Glutamatergic neuron (in vitro differentiated cells): ENCODE data around the gene LRRC3. TPM values are rescaled to one million over a fixed set of nuclear protein-coding genes. Genes with fewer than 3 reads are reported as not detected.

Experiments used
- DNase-seq: peaks from one replicate; pipeline ENCODE4 v3.0.0; 2022
- H3K27ac Mint-ChIP-seq: one replicate; pipeline ENCODE4 v1.8.0; 2020; ENCODE audit warnings: mild to moderate bottlenecking, mixed read lengths, inconsistent platforms; ENCODE audit not compliant: unreplicated experiment
- H3K27me3 Mint-ChIP-seq: one replicate; pipeline ENCODE4 v1.8.0; 2020; ENCODE audit warnings: mild to moderate bottlenecking, moderate library complexity, mixed read lengths, inconsistent platforms; ENCODE audit not compliant: unreplicated experiment
- H3K36me3 Mint-ChIP-seq: one replicate; pipeline ENCODE4 v1.8.0; 2020; ENCODE audit warnings: mild to moderate bottlenecking, mixed read lengths, inconsistent platforms; ENCODE audit not compliant: unreplicated experiment
- H3K4me1 Mint-ChIP-seq: one replicate; pipeline ENCODE4 v1.8.0; 2020; ENCODE audit warnings: mild to moderate bottlenecking, low read depth, mixed read lengths, inconsistent platforms; ENCODE audit not compliant: unreplicated experiment
- H3K4me3 Mint-ChIP-seq: one replicate; pipeline ENCODE4 v1.8.0; 2020; ENCODE audit warnings: mild to moderate bottlenecking, mixed read lengths, inconsistent platforms; ENCODE audit not compliant: unreplicated experiment
- H3K9me3 Mint-ChIP-seq: one replicate; pipeline ENCODE4 v1.8.0; 2020; ENCODE audit warnings: mild to moderate bottlenecking, moderate library complexity, mixed read lengths, inconsistent platforms; ENCODE audit not compliant: unreplicated experiment
- total RNA-seq: library from RNA; stranded (reverse); fragmentation: NEBNext Ultra II Directional; extraction: Animal tissue kit (Norgen Biotek cat#: 25700); gene quantifications from one replicate; pipeline ENCODE4 v1.2.1, GENCODE V29; 2021; ENCODE audit not compliant: unreplicated experiment
- TF ChIP-seq, protein P1 (sequence below): fragments of 200-600 bp; sonication (generic); IDR thresholded peaks from one replicate; pipeline ENCODE4 v1.5.0; 2021; ENCODE audit not compliant: partially characterized antibody, unreplicated experiment

LRRC3 gene
- total RNA-seq, 1 donor from 2014 or later, result 5.8 TPM

- H3K4me1 Mint-ChIP-seq, result peaks cover 4% of the 10 kb centered on the region
Measured at GRCh38 chr21:44420416-44421205, 34.7 kb upstream of the LRRC3 start.

GRCh38 chr21:44421901-44422840 lies 33.1 kb upstream of the LRRC3 start:
- no peak for DNase-seq
- Mint-ChIP-seq H3K4me3 (no peak overlapping the region), H3K9me3 (peaks cover 5% of the 10 kb centered on the region), H3K27me3 (peaks cover 6% of the 10 kb centered on the region), H3K36me3 (peaks cover 8% of the 10 kb centered on the region), H3K4me1 (peaks cover 4% of the 10 kb centered on the region), H3K27ac (no peak overlapping the region)
- TF ChIP-seq, protein P1, sequence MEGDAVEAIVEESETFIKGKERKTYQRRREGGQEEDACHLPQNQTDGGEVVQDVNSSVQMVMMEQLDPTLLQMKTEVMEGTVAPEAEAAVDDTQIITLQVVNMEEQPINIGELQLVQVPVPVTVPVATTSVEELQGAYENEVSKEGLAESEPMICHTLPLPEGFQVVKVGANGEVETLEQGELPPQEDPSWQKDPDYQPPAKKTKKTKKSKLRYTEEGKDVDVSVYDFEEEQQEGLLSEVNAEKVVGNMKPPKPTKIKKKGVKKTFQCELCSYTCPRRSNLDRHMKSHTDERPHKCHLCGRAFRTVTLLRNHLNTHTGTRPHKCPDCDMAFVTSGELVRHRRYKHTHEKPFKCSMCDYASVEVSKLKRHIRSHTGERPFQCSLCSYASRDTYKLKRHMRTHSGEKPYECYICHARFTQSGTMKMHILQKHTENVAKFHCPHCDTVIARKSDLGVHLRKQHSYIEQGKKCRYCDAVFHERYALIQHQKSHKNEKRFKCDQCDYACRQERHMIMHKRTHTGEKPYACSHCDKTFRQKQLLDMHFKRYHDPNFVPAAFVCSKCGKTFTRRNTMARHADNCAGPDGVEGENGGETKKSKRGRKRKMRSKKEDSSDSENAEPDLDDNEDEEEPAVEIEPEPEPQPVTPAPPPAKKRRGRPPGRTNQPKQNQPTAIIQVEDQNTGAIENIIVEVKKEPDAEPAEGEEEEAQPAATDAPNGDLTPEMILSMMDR, result no peak

More at GRCh38 chr21:44420416-44421205, 34.7 kb upstream of the LRRC3 start:
- TF ChIP-seq, protein P1, result no peak
- Mint-ChIP-seq H3K27ac (no peak overlapping the region), H3K36me3 (peaks cover 8% of the 10 kb centered on the region), H3K9me3 (peaks cover 5% of the 10 kb centered on the region), H3K4me3 (no peak overlapping the region), H3K27me3 (peaks cover 6% of the 10 kb centered on the region)
- no peak for DNase-seq

DNA sequence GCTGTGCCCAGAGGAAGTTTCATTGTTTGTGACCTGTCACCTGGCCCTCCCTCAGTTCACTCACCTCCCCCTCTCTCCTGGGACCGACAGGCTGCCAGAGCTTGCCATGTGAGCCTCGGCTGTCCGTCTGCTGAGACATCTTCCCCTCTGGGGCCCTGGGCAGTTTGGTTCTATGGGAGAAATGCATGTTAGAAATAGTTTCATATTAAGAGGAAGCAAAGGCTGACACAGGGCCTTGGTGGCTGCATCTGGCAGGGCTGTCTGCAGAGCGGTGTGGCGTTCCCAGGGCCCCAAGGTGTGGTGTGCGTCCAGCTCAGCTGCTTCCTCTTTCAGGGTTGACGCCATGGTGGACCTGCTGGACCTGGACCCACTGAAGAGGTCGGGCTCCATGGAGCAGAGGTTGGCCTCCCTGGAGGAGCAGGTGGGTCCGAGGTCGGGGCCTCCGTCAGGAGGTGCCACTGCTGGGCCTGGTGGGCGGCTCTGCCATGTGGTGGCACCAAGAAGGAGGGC lies 31.9 kb upstream of the LRRC3 start:
- DNase-seq, result peak; percentile 50
- Mint-ChIP-seq H3K27ac (peak overlapping the region; percentile 19), H3K36me3 (peaks cover 8% of the 10 kb centered on the region), H3K9me3 (peaks cover 6% of the 10 kb centered on the region), H3K27me3 (peaks cover 6% of the 10 kb centered on the region), H3K4me3 (peak overlapping the region; percentile 8), H3K4me1 (peaks cover 4% of the 10 kb centered on the region)
- TF ChIP-seq, protein P1, result no peak

DNA sequence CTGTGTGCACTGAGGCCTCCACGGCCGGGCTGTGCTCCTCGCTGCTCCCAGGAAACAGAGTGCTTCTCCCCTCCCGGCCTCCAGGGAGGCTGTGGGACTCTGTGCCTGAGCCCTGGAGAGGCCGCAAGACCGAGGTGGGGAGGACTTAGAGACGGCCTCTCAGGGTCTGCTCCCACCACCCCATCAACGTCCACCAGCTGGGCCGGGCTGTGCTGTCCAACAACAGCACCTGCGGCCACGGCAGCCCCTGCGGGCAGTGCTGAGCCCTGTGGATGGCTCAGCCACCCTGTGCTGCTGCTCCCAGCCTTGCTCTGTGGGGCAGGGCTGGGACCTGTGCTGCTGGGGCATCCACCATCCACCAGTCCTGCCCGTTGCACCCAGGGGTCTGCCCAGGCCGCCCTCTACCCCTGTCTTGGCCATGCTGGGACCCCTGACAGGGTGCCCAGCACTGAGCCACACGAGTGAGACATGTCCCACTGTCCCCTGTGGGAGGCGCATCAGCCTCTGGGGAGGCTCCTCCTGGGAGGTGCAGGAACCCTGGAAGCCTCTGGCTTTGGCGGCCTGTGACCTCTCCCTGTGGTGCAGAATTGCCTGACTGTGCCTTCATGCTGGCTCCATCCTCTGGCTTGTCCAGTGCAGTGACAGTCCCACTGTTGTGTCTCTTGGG lies 31.2 kb upstream of the LRRC3 start:
- DNase-seq, result no peak
- Mint-ChIP-seq H3K27ac (no peak overlapping the region), H3K36me3 (peaks cover 8% of the 10 kb centered on the region), H3K4me1 (peaks cover 4% of the 10 kb centered on the region), H3K4me3 (no peak overlapping the region), H3K27me3 (peaks cover 6% of the 10 kb centered on the region), H3K9me3 (peaks cover 6% of the 10 kb centered on the region)
- TF ChIP-seq, protein P1, result no peak
